ENCODE data around the gene TREH.

TREH gene

GRCh38 chr11:118670063-118670462 lies 9.4 kb downstream of the TREH start:
- no peak for DNase-seq (ENCODE audit: low read depth)
- no peak overlapping the region for H3K4me3 ChIP-seq (ENCODE audit: low read depth, low read length)
- TF ChIP-seq CTCF (IDR thresholded peaks at IDR 0.05; ENCODE audit: insufficient read depth, low read depth, low read length, missing control alignments) = no peak

- no peak for DNase-seq (ENCODE audit: low read depth)
- no peak overlapping the region for H3K4me3 ChIP-seq (ENCODE audit: low read depth, low read length)
- no peak for TF ChIP-seq CTCF (IDR thresholded peaks at IDR 0.05; ENCODE audit: insufficient read depth, low read depth, low read length, missing control alignments)
Observed at GRCh38 chr11:118666371-118666770, 13.1 kb downstream of the TREH start.

GRCh38 chr11:118663902-118664301 lies 15.5 kb downstream of the TREH start:
- TF ChIP-seq CTCF (IDR thresholded peaks at IDR 0.05; ENCODE audit: insufficient read depth, low read depth, low read length, missing control alignments) = no peak
- no peak for DNase-seq (ENCODE audit: low read depth)
- H3K4me3 ChIP-seq (ENCODE audit: low read depth, low read length) = no peak overlapping the region

GRCh38 chr11:118663381-118663780 lies 16.1 kb downstream of the TREH start:
- no peak for TF ChIP-seq CTCF (IDR thresholded peaks at IDR 0.05; ENCODE audit: insufficient read depth, low read depth, low read length, missing control alignments)
- no peak overlapping the region for H3K4me3 ChIP-seq (ENCODE audit: low read depth, low read length)
- no peak for DNase-seq (ENCODE audit: low read depth)

- TF ChIP-seq CTCF (IDR thresholded peaks at IDR 0.05; ENCODE audit: insufficient read depth, low read depth, low read length, missing control alignments) = no peak
- no peak for DNase-seq (ENCODE audit: low read depth)
- H3K4me3 ChIP-seq (ENCODE audit: low read depth, low read length) = no peak overlapping the region
Observed at GRCh38 chr11:118662401-118663271, 16.8 kb downstream of the TREH start.

GRCh38 chr11:118661425-118662301 lies 17.8 kb downstream of the TREH start:
- no peak for DNase-seq (ENCODE audit: low read depth)
- H3K4me3 ChIP-seq (ENCODE audit: low read depth, low read length) = no peak overlapping the region
- TF ChIP-seq CTCF (IDR thresholded peaks at IDR 0.05; ENCODE audit: insufficient read depth, low read depth, low read length, missing control alignments) = no peak
